HepG2 (cell line): ENCODE results near the gene CEBPB. TPM values are rescaled to one million over a fixed set of nuclear protein-coding genes. Genes with fewer than 3 reads are reported as not detected.

Source experiments
- AHDC1 ChIP-seq: sonication (generic); formaldehyde crosslinking; IDR thresholded peaks from 2 replicates; pipeline ENCODE4 v1.5.1; 2020; ENCODE audit warnings: mild to moderate bottlenecking, missing genetic modification reagents, borderline replicate concordance
- GATA4 ChIP-seq: sonication (generic); IDR thresholded peaks from 2 replicates; pipeline ENCODE4 v1.6.1; 2016; ENCODE audit warnings: antibody characterized with exemption, low read depth, borderline replicate concordance
- GTF3A ChIP-seq: sonication (generic); formaldehyde crosslinking; conservative IDR thresholded peaks from 2 replicates; pipeline ENCODE4 v1.4.0; 2020; ENCODE audit warnings: mild to moderate bottlenecking, missing genetic modification reagents
- HOXA3 ChIP-seq: sonication (generic); formaldehyde crosslinking; IDR thresholded peaks from 2 replicates; pipeline ENCODE4 v1.5.0; 2020; ENCODE audit warnings: missing genetic modification reagents
- KDM6A ChIP-seq: IDR thresholded peaks from 2 replicates; pipeline ENCODE4 v1.6.1; 2016; ENCODE audit warnings: low read depth
- MAF1 ChIP-seq: sonication (generic); formaldehyde crosslinking; IDR thresholded peaks from 2 replicates; pipeline ENCODE4 v1.5.0; 2020; ENCODE audit warnings: missing genetic modification reagents, borderline replicate concordance
- MAFF ChIP-seq: IDR thresholded peaks from 2 replicates; pipeline ENCODE4 v1.6.1; 2011; ENCODE audit warnings: low read depth, low read length, improper control_type of control experiment
- MIER2 ChIP-seq: IDR thresholded peaks from 2 replicates; pipeline ENCODE4 v1.6.1; 2016; ENCODE audit warnings: missing biosample characterization, missing genetic modification reagents
- NCOA5 ChIP-seq: sonication (generic); formaldehyde crosslinking; IDR thresholded peaks from 2 replicates; pipeline ENCODE4 v1.4.0; 2020; ENCODE audit warnings: missing genetic modification reagents
- RFX3 ChIP-seq: IDR thresholded peaks from 2 replicates; pipeline ENCODE4 v1.6.1; 2016; ENCODE audit warnings: missing biosample characterization, missing genetic modification reagents
- ZFP37 ChIP-seq: sonication (generic); formaldehyde crosslinking; IDR thresholded peaks from 2 replicates; pipeline ENCODE4 v1.4.0; 2020; ENCODE audit warnings: missing genetic modification reagents, borderline replicate concordance
- ZNF33A ChIP-seq: sonication (generic); formaldehyde crosslinking; IDR thresholded peaks from 2 replicates; pipeline ENCODE4 v1.5.1; 2020; ENCODE audit warnings: missing genetic modification reagents, mild to moderate bottlenecking, moderate library complexity, borderline replicate concordance
- ZNF790 ChIP-seq: sonication (generic); formaldehyde crosslinking; IDR thresholded peaks from 2 replicates; pipeline ENCODE4 v1.8.0; 2022; ENCODE audit warnings: missing genetic modification reagents, mild to moderate bottlenecking, borderline replicate concordance
- polyA plus RNA-seq, 8 experiments: library from polyadenylated mRNA; depleted of rRNA in 3 of 8; stranded (reverse) in 7 of 8; unstranded in 1 of 8; fragments of >200 nt; fragmentation: Illumina TruSeq in 4 of 8; extraction: Trizol in 4 of 8; gene quantifications; 2 replicates each; pipeline versions ENCODE4 v1.2.1 to v1.2.3, GENCODE V29; 2011 to 2016; ENCODE audit warnings: low read depth in 4 of 8, missing spikeins in 1 of 8, mixed read lengths in 1 of 8; ENCODE audit not compliant: insufficient read depth in 1 of 8
- total RNA-seq, 5 experiments: library from RNA; depleted of rRNA; stranded (reverse); fragments of >200 nt; fragmentation: Illumina TruSeq; extraction: Trizol; gene quantifications; 2 replicates each; pipeline ENCODE4 v1.2.3, GENCODE V29; 2016; ENCODE audit warnings: low read depth in 1 of 5
- TF ChIP-seq, protein P1 (sequence below): sonication (generic); formaldehyde crosslinking; conservative IDR thresholded peaks from 2 replicates; pipeline ENCODE4 v1.5.0; 2020; ENCODE audit warnings: missing genetic modification reagents
- TF ChIP-seq, protein P2 (sequence below): sonication (generic); formaldehyde crosslinking; IDR thresholded peaks from 2 replicates; pipeline ENCODE4 v1.4.0; 2020; ENCODE audit warnings: missing genetic modification reagents

Gene CEBPB
- total and polyA plus RNA-seq, 2 of the 13 experiments (the other 11 are each of a cell fraction or from before 2014, with no cell fraction given): 18.5 to 28.2 TPM

GRCh38 chr20:50191065-50191543 is 474 bp downstream of the CEBPB start (continued):
- TF ChIP-seq AHDC1 (CRISPR knock-in tag) (no peak), ZNF790 (no peak), HOXA3 (CRISPR knock-in tag) (0 out of 2 replicates have a peak, but pooled peaks have one; percentile 16), NCOA5 (CRISPR knock-in tag) (no peak), KDM6A (no peak), MAF1 (CRISPR knock-in tag) (no peak), MIER2 (CRISPR knock-in tag) (no peak), MAFF (no peak), ZNF33A (no peak), GTF3A (CRISPR knock-in tag) (no peak), GATA4 (no peak), ZFP37 (CRISPR knock-in tag) (no peak), RFX3 (CRISPR knock-in tag) (no peak)
- TF ChIP-seq, protein P1, sequence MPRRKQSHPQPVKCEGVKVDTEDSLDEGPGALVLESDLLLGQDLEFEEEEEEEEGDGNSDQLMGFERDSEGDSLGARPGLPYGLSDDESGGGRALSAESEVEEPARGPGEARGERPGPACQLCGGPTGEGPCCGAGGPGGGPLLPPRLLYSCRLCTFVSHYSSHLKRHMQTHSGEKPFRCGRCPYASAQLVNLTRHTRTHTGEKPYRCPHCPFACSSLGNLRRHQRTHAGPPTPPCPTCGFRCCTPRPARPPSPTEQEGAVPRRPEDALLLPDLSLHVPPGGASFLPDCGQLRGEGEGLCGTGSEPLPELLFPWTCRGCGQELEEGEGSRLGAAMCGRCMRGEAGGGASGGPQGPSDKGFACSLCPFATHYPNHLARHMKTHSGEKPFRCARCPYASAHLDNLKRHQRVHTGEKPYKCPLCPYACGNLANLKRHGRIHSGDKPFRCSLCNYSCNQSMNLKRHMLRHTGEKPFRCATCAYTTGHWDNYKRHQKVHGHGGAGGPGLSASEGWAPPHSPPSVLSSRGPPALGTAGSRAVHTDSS: 0 out of 2 replicates have a peak, but pooled peaks have one; percentile 26
- TF ChIP-seq, protein P2, sequence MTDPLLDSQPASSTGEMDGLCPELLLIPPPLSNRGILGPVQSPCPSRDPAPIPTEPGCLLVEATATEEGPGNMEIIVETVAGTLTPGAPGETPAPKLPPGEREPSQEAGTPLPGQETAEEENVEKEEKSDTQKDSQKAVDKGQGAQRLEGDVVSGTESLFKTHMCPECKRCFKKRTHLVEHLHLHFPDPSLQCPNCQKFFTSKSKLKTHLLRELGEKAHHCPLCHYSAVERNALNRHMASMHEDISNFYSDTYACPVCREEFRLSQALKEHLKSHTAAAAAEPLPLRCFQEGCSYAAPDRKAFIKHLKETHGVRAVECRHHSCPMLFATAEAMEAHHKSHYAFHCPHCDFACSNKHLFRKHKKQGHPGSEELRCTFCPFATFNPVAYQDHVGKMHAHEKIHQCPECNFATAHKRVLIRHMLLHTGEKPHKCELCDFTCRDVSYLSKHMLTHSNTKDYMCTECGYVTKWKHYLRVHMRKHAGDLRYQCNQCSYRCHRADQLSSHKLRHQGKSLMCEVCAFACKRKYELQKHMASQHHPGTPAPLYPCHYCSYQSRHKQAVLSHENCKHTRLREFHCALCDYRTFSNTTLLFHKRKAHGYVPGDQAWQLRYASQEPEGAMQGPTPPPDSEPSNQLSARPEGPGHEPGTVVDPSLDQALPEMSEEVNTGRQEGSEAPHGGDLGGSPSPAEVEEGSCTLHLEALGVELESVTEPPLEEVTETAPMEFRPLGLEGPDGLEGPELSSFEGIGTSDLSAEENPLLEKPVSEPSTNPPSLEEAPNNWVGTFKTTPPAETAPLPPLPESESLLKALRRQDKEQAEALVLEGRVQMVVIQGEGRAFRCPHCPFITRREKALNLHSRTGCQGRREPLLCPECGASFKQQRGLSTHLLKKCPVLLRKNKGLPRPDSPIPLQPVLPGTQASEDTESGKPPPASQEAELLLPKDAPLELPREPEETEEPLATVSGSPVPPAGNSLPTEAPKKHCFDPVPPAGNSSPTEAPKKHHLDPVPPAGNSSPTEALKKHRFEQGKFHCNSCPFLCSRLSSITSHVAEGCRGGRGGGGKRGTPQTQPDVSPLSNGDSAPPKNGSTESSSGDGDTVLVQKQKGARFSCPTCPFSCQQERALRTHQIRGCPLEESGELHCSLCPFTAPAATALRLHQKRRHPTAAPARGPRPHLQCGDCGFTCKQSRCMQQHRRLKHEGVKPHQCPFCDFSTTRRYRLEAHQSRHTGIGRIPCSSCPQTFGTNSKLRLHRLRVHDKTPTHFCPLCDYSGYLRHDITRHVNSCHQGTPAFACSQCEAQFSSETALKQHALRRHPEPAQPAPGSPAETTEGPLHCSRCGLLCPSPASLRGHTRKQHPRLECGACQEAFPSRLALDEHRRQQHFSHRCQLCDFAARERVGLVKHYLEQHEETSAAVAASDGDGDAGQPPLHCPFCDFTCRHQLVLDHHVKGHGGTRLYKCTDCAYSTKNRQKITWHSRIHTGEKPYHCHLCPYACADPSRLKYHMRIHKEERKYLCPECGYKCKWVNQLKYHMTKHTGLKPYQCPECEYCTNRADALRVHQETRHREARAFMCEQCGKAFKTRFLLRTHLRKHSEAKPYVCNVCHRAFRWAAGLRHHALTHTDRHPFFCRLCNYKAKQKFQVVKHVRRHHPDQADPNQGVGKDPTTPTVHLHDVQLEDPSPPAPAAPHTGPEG (CRISPR knock-in tag): peak; percentile 9; the same call in 1 of the 2 replicates
